Measurements from ENCODE around the gene LCN12.

- TF ChIP-seq, protein P1, sequence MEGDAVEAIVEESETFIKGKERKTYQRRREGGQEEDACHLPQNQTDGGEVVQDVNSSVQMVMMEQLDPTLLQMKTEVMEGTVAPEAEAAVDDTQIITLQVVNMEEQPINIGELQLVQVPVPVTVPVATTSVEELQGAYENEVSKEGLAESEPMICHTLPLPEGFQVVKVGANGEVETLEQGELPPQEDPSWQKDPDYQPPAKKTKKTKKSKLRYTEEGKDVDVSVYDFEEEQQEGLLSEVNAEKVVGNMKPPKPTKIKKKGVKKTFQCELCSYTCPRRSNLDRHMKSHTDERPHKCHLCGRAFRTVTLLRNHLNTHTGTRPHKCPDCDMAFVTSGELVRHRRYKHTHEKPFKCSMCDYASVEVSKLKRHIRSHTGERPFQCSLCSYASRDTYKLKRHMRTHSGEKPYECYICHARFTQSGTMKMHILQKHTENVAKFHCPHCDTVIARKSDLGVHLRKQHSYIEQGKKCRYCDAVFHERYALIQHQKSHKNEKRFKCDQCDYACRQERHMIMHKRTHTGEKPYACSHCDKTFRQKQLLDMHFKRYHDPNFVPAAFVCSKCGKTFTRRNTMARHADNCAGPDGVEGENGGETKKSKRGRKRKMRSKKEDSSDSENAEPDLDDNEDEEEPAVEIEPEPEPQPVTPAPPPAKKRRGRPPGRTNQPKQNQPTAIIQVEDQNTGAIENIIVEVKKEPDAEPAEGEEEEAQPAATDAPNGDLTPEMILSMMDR (IDR thresholded peaks at IDR 0.05) = no peak
- TF ChIP-seq POLR2A (IDR thresholded peaks at IDR 0.05) = no peak
These were observed 5.4 kb downstream of the LCN12 start for GRCh38 chr9:136957461-136957860.

All from heart left ventricle (tissue), 13 donors.